H54 (cell line): ENCODE measurements around the gene IQCH.

Experiments
- DNase-seq: peaks from one replicate; pipeline ENCODE4 v3.0.0; 2011; ENCODE audit warnings: low spot score, mixed read lengths; ENCODE audit not compliant: insufficient read length
- FAIRE-seq: peaks from 3 replicates; lab custom pipeline; 2011; peaks lifted over from hg19 to GRCh38; lab: Jason Lieb, UNC
- POLR2A ChIP-seq: IDR thresholded peaks from 2 replicates; pipeline ENCODE4 v1.6.1; 2011; ENCODE audit warnings: low read depth, mild to moderate bottlenecking, low read length

IQCH gene

GRCh38 chr15:67396114-67396513 lies 141.5 kb downstream of the IQCH start:
- no peak for TF ChIP-seq POLR2A
- DNase-seq, result no peak
- no peak for FAIRE-seq

- TF ChIP-seq POLR2A, result no peak
- FAIRE-seq, result no peak
- DNase-seq, result no peak
These were observed 142.6 kb downstream of the IQCH start for GRCh38 chr15:67397139-67397538.

GRCh38 chr15:67399925-67400324 lies 145.3 kb downstream of the IQCH start:
- TF ChIP-seq POLR2A, result no peak
- FAIRE-seq, result no peak
- no peak for DNase-seq

- FAIRE-seq (no peak), DNase-seq (no peak)
- no peak for TF ChIP-seq POLR2A
These were observed 146.3 kb downstream of the IQCH start for GRCh38 chr15:67400890-67401289.

- FAIRE-seq, result no peak
- no peak for TF ChIP-seq POLR2A
- no peak for DNase-seq
These were observed 146.8 kb downstream of the IQCH start for GRCh38 chr15:67401336-67401735.

GRCh38 chr15:67403428-67404154 lies 149.0 kb downstream of the IQCH start:
- no peak for TF ChIP-seq POLR2A
- FAIRE-seq (no peak), DNase-seq (no peak)

- FAIRE-seq (peak; percentile 57), DNase-seq (peak; percentile 10)
- no peak for TF ChIP-seq POLR2A
These were observed 150.9 kb downstream of the IQCH start for GRCh38 chr15:67405208-67406191.

GRCh38 chr15:67406257-67406861 lies 151.8 kb downstream of the IQCH start:
- TF ChIP-seq POLR2A, result no peak
- DNase-seq (no peak), FAIRE-seq (no peak)

- no peak for DNase-seq
- no peak for TF ChIP-seq POLR2A
- FAIRE-seq, result no peak
These were observed 153.2 kb downstream of the IQCH start for GRCh38 chr15:67407786-67408185.

GRCh38 chr15:67409175-67409574 lies 154.6 kb downstream of the IQCH start:
- DNase-seq (no peak), FAIRE-seq (no peak)
- no peak for TF ChIP-seq POLR2A

GRCh38 chr15:67411486-67411885 lies 156.9 kb downstream of the IQCH start:
- FAIRE-seq (no peak), DNase-seq (no peak)
- no peak for TF ChIP-seq POLR2A

- DNase-seq (peak; percentile 50), FAIRE-seq (peak; percentile 20)
- no peak for TF ChIP-seq POLR2A
These were observed 159.3 kb downstream of the IQCH start for GRCh38 chr15:67413770-67414390.

- no peak for TF ChIP-seq POLR2A
- FAIRE-seq (no peak), DNase-seq (no peak)
These were observed 160.6 kb downstream of the IQCH start for GRCh38 chr15:67415181-67415580.

GRCh38 chr15:67416891-67417290 lies 162.3 kb downstream of the IQCH start:
- TF ChIP-seq POLR2A, result no peak
- DNase-seq (no peak), FAIRE-seq (no peak)
